ENCODE results near the gene ALX4.

- no peak for TF ChIP-seq CTCF (IDR thresholded peaks at IDR 0.05)
- TF ChIP-seq POLR2A (IDR thresholded peaks at IDR 0.05), result no peak
These were observed 42.1 kb upstream of the ALX4 start for GRCh38 chr11:44351898-44352498.

Measured in testis (tissue), 2 donors.